SH-SY5Y (cell line): Measurements from ENCODE around the gene ADCYAP1R1.

Source experiments
- GATA2 ChIP-seq: IDR thresholded peaks from 2 replicates; pipeline ENCODE4 v1.6.1; 2011; ENCODE audit warnings: mild to moderate bottlenecking, low read depth, low read length
- GATA3 ChIP-seq: IDR thresholded peaks from 2 replicates; pipeline ENCODE4 v1.6.1; 2011; ENCODE audit warnings: low read depth, mild to moderate bottlenecking, low read length, moderate library complexity

ADCYAP1R1 gene

GRCh38 chr7:31096877-31097258 lies 44.8 kb downstream of the ADCYAP1R1 start:
- TF ChIP-seq GATA2 (no peak), GATA3 (no peak)

- no peak for TF ChIP-seq GATA3
- no peak for TF ChIP-seq GATA2
Measured at GRCh38 chr7:31098642-31099360, 46.7 kb downstream of the ADCYAP1R1 start.

- TF ChIP-seq GATA3 (no peak), GATA2 (no peak)
Measured at GRCh38 chr7:31099451-31100444, 47.6 kb downstream of the ADCYAP1R1 start.

GRCh38 chr7:31100445-31100844 lies 48.3 kb downstream of the ADCYAP1R1 start:
- TF ChIP-seq GATA2 (no peak), GATA3 (no peak)

- no peak for TF ChIP-seq GATA2
- TF ChIP-seq GATA3: no peak
Measured at GRCh38 chr7:31100871-31101270, 48.8 kb downstream of the ADCYAP1R1 start.

GRCh38 chr7:31101544-31101943 lies 49.4 kb downstream of the ADCYAP1R1 start:
- TF ChIP-seq GATA3: no peak
- no peak for TF ChIP-seq GATA2

GRCh38 chr7:31102151-31102972 lies 50.3 kb downstream of the ADCYAP1R1 start:
- TF ChIP-seq GATA2 (no peak), GATA3 (no peak)

- TF ChIP-seq GATA3: no peak
Measured at GRCh38 chr7:31102973-31103850, 51.1 kb downstream of the ADCYAP1R1 start.

GRCh38 chr7:31104361-31105255 lies 52.5 kb downstream of the ADCYAP1R1 start:
- TF ChIP-seq GATA3: no peak
- no peak for TF ChIP-seq GATA2

GRCh38 chr7:31105256-31105950 lies 53.3 kb downstream of the ADCYAP1R1 start:
- TF ChIP-seq GATA3 (no peak), GATA2 (no peak)

- TF ChIP-seq GATA2 (no peak), GATA3 (no peak)
Measured at GRCh38 chr7:31106303-31107105, 54.4 kb downstream of the ADCYAP1R1 start.
